ENCODE measurements around the gene CCDC12. TPM values are rescaled to one million over a fixed set of nuclear protein-coding genes. Genes with fewer than 3 reads are reported as not detected.

Gene CCDC12
- total RNA-seq, 2 donors from 2014 or later = 46.7 to 47.8 TPM

DNA sequence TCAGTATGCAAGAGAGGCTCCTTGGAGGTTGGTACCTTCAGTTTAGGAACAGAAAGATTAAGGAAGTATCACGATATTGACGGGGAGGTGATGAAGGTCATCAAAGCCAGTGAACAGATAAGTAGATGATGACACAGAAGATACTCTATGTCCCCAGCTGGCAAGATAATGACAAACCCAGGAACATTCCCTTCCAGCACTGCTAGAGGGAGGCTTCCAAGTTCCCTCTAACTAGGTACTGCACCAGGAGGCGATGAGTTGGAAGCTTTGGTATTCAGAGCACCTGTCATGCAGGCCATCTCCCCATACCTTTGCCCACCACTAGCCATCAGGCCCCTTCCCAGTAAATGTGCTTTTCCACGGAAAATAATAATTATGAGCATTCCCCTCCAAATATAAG is 43.8 kb upstream of the CCDC12 start:
- H3K4me3 Mint-ChIP-seq = no peak overlapping the region
- no peak overlapping the region for H3K9ac ChIP-seq (ENCODE audit: extremely low read depth, low read length, poor library complexity, severe bottlenecking)
- H3K36me3 Mint-ChIP-seq (ENCODE audit: low read depth) = peaks cover 28% of the 10 kb centered on the region
- no peak overlapping the region for H3K4me3 ChIP-seq (ENCODE audit: low read length)
- H3K9me3 ChIP-seq (ENCODE audit: control insufficient read depth, low read length) = no peaks in the 10 kb centered on the region
- peak overlapping the region; percentile 27 for H3K27ac Mint-ChIP-seq
- H3K4me1 ChIP-seq (ENCODE audit: control insufficient read depth, insufficient read depth, low read length) = peaks cover 8% of the 10 kb centered on the region
- no peaks in the 10 kb centered on the region for H3K27me3 Mint-ChIP-seq (ENCODE audit: insufficient read depth)
- no peak overlapping the region for H3K27ac ChIP-seq (ENCODE audit: low read depth, low read length)
- no peaks in the 10 kb centered on the region for H3K27me3 ChIP-seq (ENCODE audit: control insufficient read depth, insufficient read depth, low read length, poor library complexity, severe bottlenecking)
- DNase-seq = no peak
- H3K9me3 Mint-ChIP-seq = no peaks in the 10 kb centered on the region
- WGBS, 2 experiments (ENCODE audit: insufficient coverage in 1 of 2, insufficient read length in 1 of 2) = 96% methylated on average over 3 of the region's 4 CpGs
- TF ChIP-seq, protein P1, sequence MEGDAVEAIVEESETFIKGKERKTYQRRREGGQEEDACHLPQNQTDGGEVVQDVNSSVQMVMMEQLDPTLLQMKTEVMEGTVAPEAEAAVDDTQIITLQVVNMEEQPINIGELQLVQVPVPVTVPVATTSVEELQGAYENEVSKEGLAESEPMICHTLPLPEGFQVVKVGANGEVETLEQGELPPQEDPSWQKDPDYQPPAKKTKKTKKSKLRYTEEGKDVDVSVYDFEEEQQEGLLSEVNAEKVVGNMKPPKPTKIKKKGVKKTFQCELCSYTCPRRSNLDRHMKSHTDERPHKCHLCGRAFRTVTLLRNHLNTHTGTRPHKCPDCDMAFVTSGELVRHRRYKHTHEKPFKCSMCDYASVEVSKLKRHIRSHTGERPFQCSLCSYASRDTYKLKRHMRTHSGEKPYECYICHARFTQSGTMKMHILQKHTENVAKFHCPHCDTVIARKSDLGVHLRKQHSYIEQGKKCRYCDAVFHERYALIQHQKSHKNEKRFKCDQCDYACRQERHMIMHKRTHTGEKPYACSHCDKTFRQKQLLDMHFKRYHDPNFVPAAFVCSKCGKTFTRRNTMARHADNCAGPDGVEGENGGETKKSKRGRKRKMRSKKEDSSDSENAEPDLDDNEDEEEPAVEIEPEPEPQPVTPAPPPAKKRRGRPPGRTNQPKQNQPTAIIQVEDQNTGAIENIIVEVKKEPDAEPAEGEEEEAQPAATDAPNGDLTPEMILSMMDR (conservative IDR thresholded peaks at IDR 0.05) = no peak
- H3K4me1 Mint-ChIP-seq = peaks cover 16% of the 10 kb centered on the region
- H3K36me3 ChIP-seq (ENCODE audit: control insufficient read depth, insufficient read depth, low read length) = peaks cover 44% of the 10 kb centered on the region

GRCh38 chr3:47019201-47019600 is 42.7 kb upstream of the CCDC12 start:
- H3K9ac ChIP-seq (ENCODE audit: extremely low read depth, low read length, poor library complexity, severe bottlenecking) = no peak overlapping the region
- H3K4me1 ChIP-seq (ENCODE audit: control insufficient read depth, insufficient read depth, low read length) = peaks cover 4% of the 10 kb centered on the region
- peaks cover 35% of the 10 kb centered on the region for H3K36me3 Mint-ChIP-seq (ENCODE audit: low read depth)
- no peak for DNase-seq
- H3K9me3 ChIP-seq (ENCODE audit: control insufficient read depth, low read length) = no peaks in the 10 kb centered on the region
- no peak overlapping the region for H3K4me3 ChIP-seq (ENCODE audit: low read length)
- H3K36me3 ChIP-seq (ENCODE audit: control insufficient read depth, insufficient read depth, low read length) = peaks cover 53% of the 10 kb centered on the region
- H3K27me3 Mint-ChIP-seq (ENCODE audit: insufficient read depth) = no peaks in the 10 kb centered on the region
- H3K27me3 ChIP-seq (ENCODE audit: control insufficient read depth, insufficient read depth, low read length, poor library complexity, severe bottlenecking) = no peaks in the 10 kb centered on the region
- H3K4me3 Mint-ChIP-seq = no peak overlapping the region
- H3K9me3 Mint-ChIP-seq = no peaks in the 10 kb centered on the region
- H3K27ac Mint-ChIP-seq = no peak overlapping the region
- WGBS, 2 experiments (ENCODE audit: insufficient coverage in 1 of 2, insufficient read length in 1 of 2) = 86 to 100% methylated on average over 1 of the region's 1 CpG
- peaks cover 7% of the 10 kb centered on the region for H3K4me1 Mint-ChIP-seq
- TF ChIP-seq, protein P1 (conservative IDR thresholded peaks at IDR 0.05) = no peak
- no peak overlapping the region for H3K27ac ChIP-seq (ENCODE audit: low read depth, low read length)

GRCh38 chr3:47018269-47018611 is 41.7 kb upstream of the CCDC12 start:
- H3K9ac ChIP-seq (ENCODE audit: extremely low read depth, low read length, poor library complexity, severe bottlenecking) = no peak overlapping the region
- Mint-ChIP-seq H3K9me3 (no peaks in the 10 kb centered on the region), H3K4me1 (peaks cover 7% of the 10 kb centered on the region), H3K36me3 (ENCODE audit: low read depth) (peaks cover 38% of the 10 kb centered on the region), H3K27me3 (ENCODE audit: insufficient read depth) (no peaks in the 10 kb centered on the region), H3K4me3 (no peak overlapping the region), H3K27ac (no peak overlapping the region)
- no peak for DNase-seq
- TF ChIP-seq, protein P1 (conservative IDR thresholded peaks at IDR 0.05) = no peak
- no peaks in the 10 kb centered on the region for H3K9me3 ChIP-seq (ENCODE audit: control insufficient read depth, low read length)
- peaks cover 62% of the 10 kb centered on the region for H3K36me3 ChIP-seq (ENCODE audit: control insufficient read depth, insufficient read depth, low read length)
- no peaks in the 10 kb centered on the region for H3K27me3 ChIP-seq (ENCODE audit: control insufficient read depth, insufficient read depth, low read length, poor library complexity, severe bottlenecking)
- H3K4me1 ChIP-seq (ENCODE audit: control insufficient read depth, insufficient read depth, low read length) = peaks cover 4% of the 10 kb centered on the region
- H3K4me3 ChIP-seq (ENCODE audit: low read length) = no peak overlapping the region
- no peak overlapping the region for H3K27ac ChIP-seq (ENCODE audit: low read depth, low read length)
